Activated T-cell treated with anti-CD3 and anti-CD28 coated beads, Interleukin-2, amount 50 U/mL, for 4 hours (primary cell): ENCODE data around the gene MAN2B2. TPM values are rescaled to one million over a fixed set of nuclear protein-coding genes. Genes with fewer than 3 reads are reported as not detected.
A peak's percentile ranks its signal among the peaks of the same experiment; 100 is the strongest.
"Not testable (repeated sequence)": the region's sequence is repeated elsewhere in the genome, so short reads cannot be mapped to it uniquely, and the experiment has no call there.

Source experiments
- ATAC-seq, 2 donors: fragments of 200-7000 bp; cut with Tn5 transposase; one replicate each; pipeline ENCODE4 v1.10.0; 2021
- DNase-seq: peaks from one replicate; pipeline ENCODE4 v3.0.0-alpha.2; 2020
- H3K27me3 Mint-ChIP-seq: one replicate; pipeline ENCODE4 v1.8.0; 2021; ENCODE audit warnings: low read depth, mixed read lengths
- H3K36me3 Mint-ChIP-seq: one replicate; pipeline ENCODE4 v1.8.0; 2022; ENCODE audit warnings: mixed read lengths; ENCODE audit not compliant: insufficient read depth
- H3K4me1 Mint-ChIP-seq: one replicate; pipeline ENCODE4 v1.8.0; 2021; ENCODE audit warnings: low read depth, mixed read lengths
- H3K4me3 Mint-ChIP-seq: one replicate; pipeline ENCODE4 v1.8.0; 2021; ENCODE audit warnings: mild to moderate bottlenecking, moderate library complexity, mixed read lengths
- H3K9me3 Mint-ChIP-seq: one replicate; pipeline ENCODE4 v1.8.0; 2021; ENCODE audit warnings: mixed read lengths
- total RNA-seq, 3 donors: library from RNA; stranded (reverse); gene quantifications; one replicate each; pipeline ENCODE4 v1.2.1, GENCODE V29; 2021

The MAN2B2 gene
- total RNA-seq, 3 donors from 2014 or later, result 11.9 to 13.4 (median 12.7) TPM

DNA sequence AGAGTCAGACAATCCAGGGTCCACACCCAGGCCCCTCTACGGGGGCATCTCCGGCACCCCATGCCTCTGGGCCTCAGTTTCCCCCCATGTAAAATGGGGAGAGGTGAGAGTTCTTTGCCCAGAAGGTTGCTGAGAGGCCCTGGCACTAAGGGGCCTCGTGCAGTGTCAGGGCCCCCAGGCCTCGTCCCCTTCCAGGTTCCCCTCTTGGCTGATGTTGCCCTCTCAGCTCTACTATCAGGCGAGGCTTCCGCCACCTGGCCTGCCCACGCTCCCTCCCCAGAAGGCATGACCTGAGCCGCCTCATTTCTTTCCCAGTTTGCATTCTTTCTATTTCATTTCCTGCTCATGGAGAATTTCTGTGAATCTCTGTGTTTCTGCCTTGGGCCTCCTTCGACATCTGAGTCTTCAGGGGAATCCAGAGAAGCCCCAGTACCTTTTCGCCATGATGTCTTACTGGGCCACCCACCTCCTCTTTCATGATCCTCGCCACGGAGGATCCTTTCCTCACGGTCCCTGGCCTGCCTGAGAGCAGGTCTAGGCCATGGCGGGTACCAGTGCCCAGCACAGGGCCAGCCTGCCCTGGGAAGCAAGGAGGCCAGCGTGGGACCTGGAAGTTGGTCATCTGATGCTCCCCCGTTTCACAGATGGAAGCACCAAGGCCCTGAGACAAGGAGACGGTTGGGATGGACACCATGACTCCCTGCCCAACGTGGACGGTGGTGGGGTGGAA lies 43.6 kb downstream of the MAN2B2 start:
- ATAC-seq, result no peak
- H3K4me3 Mint-ChIP-seq, result no peak overlapping the region
- no peaks in the 10 kb centered on the region for H3K9me3 Mint-ChIP-seq
- no peaks in the 10 kb centered on the region for H3K27me3 Mint-ChIP-seq
- H3K4me1 Mint-ChIP-seq, result no peaks in the 10 kb centered on the region
- no peak for DNase-seq
- H3K36me3 Mint-ChIP-seq, result peaks cover 27% of the 10 kb centered on the region

DNA sequence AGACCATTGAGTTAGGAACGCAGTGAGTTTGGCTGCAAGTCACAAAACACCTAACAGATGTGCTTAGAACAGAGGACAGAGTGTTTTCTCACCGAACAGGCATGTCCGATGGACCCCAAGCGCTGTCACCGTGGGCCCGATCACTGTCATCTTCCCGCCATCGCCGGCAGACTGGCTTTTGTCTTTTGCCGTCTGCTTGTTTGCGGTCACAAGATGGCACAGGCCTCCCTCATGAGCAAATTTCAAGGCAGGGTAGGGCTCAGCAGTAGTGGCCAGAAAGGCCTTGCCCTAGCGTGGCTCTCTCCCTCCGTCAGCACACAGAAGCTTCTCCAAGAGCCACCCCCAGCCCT lies 44.1 kb downstream of the MAN2B2 start:
- DNase-seq (no peak), ATAC-seq (no peak)
- H3K4me1 Mint-ChIP-seq, result no peaks in the 10 kb centered on the region
- H3K27me3 Mint-ChIP-seq, result no peaks in the 10 kb centered on the region
- no peak overlapping the region for H3K4me3 Mint-ChIP-seq
- H3K36me3 Mint-ChIP-seq, result peaks cover 27% of the 10 kb centered on the region
- H3K9me3 Mint-ChIP-seq, result no peaks in the 10 kb centered on the region

DNA sequence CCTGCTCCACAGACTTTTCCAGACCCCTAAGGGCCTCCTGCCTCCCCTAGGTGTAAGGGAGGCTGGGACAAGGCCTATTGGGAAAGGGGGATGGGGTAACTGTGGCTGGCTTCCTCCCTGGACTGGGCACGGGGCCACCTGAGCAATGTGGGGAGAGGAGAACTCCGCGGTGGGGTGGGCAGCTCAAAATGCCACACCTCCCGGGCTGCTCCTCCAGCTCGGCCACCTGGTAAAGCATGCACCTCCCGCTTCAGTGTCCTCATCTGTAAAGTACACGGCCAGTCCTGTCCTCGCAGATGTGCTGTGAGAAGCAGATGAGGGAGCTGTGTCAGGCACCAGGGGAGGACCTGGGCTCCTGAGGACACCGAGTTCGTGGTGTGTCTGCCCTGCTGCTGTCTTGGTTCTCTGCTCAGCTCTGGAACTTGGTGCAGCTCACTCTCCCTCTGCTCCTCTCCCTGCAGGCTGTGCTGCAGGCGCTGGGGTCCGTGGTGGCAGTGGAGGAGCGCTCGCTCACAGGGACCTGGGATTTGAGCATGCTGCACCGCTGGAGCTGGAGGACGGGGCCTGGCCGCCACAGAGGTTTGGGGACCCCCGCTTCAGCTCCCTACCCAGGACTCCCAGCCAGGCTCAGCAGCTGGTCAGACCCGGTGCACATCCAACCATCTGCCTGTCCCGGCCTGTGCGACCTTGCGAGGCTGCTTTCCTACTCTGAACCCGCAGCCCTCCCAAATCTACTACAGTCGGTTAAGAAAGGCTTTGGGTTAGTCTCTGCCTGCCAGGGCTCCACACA lies 44.7 kb downstream of the MAN2B2 start:
- no peaks in the 10 kb centered on the region for H3K27me3 Mint-ChIP-seq
- peaks cover 25% of the 10 kb centered on the region for H3K36me3 Mint-ChIP-seq
- H3K9me3 Mint-ChIP-seq, result no peaks in the 10 kb centered on the region
- ATAC-seq, result peak in 1 of 2 donors; percentile 18
- H3K4me1 Mint-ChIP-seq, result no peaks in the 10 kb centered on the region
- H3K4me3 Mint-ChIP-seq, result no peak overlapping the region
- no peak for DNase-seq

DNA sequence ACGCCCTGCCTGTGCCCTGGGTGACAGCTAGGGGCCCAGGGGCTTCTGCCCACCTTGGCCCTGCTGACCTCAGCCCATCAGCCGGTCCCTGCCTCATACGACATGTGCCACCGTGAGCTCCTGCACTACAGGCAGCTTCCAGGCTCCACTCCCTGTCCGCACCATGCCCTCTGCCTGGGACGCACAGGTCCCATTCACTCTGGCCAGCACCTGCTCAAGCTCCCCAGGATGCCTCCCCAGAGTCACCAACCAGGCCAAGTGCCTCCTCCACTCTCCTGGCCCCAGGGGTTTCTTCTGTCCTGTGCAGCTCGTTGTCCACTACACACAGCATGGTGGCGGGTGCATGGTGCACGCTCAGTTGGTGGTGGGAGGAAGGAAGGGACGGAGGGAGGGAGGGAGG lies 45.3 kb downstream of the MAN2B2 start:
- Mint-ChIP-seq H3K36me3 (peaks cover 23% of the 10 kb centered on the region), H3K9me3 (no peaks in the 10 kb centered on the region), H3K4me3 (no peak overlapping the region), H3K27me3 (no peaks in the 10 kb centered on the region), H3K4me1 (no peaks in the 10 kb centered on the region)
- DNase-seq (no peak), ATAC-seq (no peak)

DNA sequence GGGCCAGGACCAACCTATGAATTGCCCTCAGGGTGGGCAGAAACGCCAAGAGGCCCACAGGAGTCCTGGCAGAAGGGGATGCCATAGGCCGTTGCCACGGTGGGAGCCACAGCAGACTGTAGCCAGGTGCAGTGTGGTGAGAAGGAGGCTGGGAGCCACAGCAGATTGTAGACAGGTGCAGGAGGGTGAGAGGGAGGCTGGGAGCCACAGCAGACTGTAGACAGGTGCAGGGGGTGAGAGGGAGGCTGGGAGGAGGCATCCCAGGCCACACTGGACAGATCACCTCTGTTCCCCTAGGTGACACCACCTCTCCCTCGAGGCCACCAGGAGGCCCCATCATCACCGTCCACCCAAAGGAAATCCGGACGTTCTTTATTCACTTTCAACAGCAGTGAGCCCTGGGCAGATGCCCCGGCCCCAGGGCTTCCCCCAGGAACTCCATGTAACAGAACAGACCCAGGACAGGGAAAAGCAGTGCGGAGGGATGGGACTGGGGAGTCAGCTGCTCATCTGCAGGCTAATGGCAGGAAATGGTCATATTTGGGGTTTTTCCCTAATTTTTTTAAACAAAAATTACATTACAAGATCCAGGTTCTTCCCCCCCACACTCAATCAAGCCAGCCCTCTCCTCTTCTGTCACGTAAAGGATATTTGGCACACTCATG lies 46.0 kb downstream of the MAN2B2 start:
- ATAC-seq (no peak), DNase-seq (no peak)
- peaks cover 20% of the 10 kb centered on the region for H3K36me3 Mint-ChIP-seq
- H3K4me1 Mint-ChIP-seq, result no peaks in the 10 kb centered on the region
- no peaks in the 10 kb centered on the region for H3K27me3 Mint-ChIP-seq
- H3K9me3 Mint-ChIP-seq, result no peaks in the 10 kb centered on the region
- no peak overlapping the region for H3K4me3 Mint-ChIP-seq

DNA sequence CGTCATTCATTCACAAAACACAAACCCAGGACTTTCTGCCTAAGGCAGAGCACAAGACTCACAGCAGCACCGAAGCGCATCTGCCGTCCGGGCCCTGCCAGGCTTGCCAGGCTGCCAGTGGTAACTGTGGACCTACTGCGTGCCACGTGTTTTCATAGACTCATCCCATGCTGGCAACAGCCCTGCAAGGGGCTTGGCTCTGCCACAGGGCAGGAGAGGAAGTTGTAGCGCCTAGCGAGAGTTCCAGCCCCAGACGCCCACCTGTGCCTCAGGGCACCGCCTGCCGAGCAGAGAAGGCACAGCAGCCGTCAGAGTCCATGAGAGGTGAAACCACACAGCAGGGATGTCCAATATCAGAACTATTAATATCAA lies 46.6 kb downstream of the MAN2B2 start:
- Mint-ChIP-seq H3K4me3 (no peak overlapping the region), H3K36me3 (peaks cover 16% of the 10 kb centered on the region), H3K27me3 (no peaks in the 10 kb centered on the region), H3K9me3 (no peaks in the 10 kb centered on the region), H3K4me1 (no peaks in the 10 kb centered on the region)
- DNase-seq (no peak), ATAC-seq (no peak)

DNA sequence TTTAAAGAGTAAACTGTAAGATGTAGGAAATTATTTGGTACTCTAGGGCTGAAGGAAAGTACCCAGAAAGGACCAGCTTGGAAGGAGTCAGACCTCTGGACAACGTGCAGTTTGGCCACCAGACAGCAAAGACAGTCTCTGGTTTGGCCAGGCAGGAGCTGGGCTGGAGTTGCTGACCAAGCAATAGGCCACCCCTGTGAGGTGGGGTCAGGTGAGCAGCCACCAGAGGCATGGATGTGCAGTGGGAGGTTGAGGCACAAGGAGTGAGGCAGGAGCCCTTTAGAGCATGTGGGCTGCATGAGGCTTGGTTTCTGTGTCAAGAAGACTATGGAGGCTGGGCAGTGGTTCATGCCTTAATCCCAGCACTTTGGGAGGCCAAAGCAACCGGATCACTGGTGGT lies 47.8 kb downstream of the MAN2B2 start:
- Mint-ChIP-seq H3K4me3 (no peak overlapping the region), H3K27me3 (no peaks in the 10 kb centered on the region), H3K4me1 (no peaks in the 10 kb centered on the region), H3K9me3 (no peaks in the 10 kb centered on the region), H3K36me3 (peaks cover 4% of the 10 kb centered on the region)
- no peak for DNase-seq
- ATAC-seq, result no peak

DNA sequence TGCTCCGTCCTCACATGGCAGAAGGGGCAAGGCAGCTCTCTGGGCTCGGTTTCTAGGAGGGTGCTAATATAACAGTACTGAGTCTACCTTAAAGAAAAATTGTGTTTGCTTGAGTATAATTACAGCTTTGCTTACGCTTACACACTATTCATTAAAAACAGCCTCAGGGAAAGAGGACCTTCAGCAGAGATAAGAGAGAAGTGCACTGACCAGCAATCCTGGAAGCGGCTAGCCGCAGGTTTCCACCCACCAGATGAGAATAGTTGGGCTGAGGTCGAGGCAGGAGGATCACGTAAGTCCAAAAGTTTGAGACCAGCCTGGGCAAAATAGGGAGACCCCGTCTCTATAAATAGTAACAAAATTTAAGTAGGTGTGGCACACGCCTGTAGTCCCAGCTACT lies 50.3 kb downstream of the MAN2B2 start:
- no peak for ATAC-seq
- no peaks in the 10 kb centered on the region for H3K4me1 Mint-ChIP-seq
- no peaks in the 10 kb centered on the region for H3K9me3 Mint-ChIP-seq
- no peaks in the 10 kb centered on the region for H3K36me3 Mint-ChIP-seq
- no peaks in the 10 kb centered on the region for H3K27me3 Mint-ChIP-seq
- no peak overlapping the region for H3K4me3 Mint-ChIP-seq
- no peak for DNase-seq

DNA sequence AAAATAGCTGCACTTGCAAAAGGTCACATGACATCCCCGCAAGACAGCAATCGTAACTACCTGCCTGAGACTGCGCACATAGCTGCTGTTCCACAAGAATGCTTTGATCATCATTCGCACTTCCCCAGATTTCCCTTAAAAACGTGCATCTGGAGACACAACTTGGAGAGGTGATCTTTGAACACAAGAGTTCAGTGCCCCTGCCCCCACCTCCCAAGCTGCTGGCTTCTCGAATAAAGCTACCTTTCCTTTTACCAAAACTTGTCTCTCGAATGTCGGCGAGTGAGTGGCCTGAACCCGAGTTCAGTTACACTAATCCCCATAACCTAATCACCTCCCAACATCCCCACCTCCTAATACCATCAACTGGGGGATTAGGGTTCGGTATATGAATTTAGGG lies 51.1 kb downstream of the MAN2B2 start:
- H3K27me3 Mint-ChIP-seq, result no peaks in the 10 kb centered on the region
- no peaks in the 10 kb centered on the region for H3K4me1 Mint-ChIP-seq
- DNase-seq (no peak), ATAC-seq (no peak)
- H3K4me3 Mint-ChIP-seq, result no peak overlapping the region
- no peaks in the 10 kb centered on the region for H3K9me3 Mint-ChIP-seq
- H3K36me3 Mint-ChIP-seq, result no peaks in the 10 kb centered on the region

DNA sequence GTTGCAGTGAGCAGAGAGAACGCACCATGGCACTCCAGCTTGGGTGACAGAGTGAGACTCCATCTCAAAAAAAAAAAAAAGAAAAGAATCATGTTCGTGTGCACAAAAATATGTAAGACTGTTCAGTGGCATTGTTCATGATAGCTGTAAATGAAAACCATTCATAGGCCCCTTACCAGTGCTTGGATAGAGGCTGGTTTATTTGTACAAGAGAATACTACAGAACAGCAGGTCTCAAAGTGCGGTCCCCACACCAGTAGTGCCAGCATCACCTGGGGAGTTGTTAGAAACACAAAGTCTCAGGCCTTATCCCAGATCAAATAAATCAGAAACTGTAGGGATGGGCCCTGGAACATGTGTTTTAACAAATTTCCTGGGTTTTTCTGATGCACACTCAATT lies 52.8 kb downstream of the MAN2B2 start:
- Mint-ChIP-seq H3K27me3 (no peaks in the 10 kb centered on the region), H3K36me3 (no peaks in the 10 kb centered on the region), H3K4me3 (no peak overlapping the region), H3K4me1 (no peaks in the 10 kb centered on the region), H3K9me3 (no peaks in the 10 kb centered on the region)
- ATAC-seq, result no peak
- DNase-seq, result no peak

DNA sequence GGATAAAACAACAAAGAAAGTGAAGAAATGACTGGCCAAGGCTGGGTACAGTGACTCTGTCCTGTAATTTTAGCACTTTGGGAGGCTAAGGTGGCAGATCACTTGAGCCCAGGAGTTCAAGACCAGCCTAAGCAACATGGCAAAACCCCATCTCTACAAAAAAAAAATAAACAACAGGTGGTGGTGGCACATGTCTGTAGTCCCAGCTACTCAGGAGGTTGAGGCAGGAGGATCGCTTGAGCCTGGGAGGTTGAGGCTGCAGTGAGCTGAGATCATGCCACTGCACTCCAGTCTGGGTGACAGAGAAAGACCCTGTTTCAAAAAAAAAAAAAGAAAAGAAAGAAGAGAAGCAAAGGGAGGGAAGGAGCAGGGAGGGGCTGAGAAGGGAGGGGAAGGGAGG lies 53.5 kb downstream of the MAN2B2 start:
- not testable (repeated sequence) for ATAC-seq, DNase-seq

DNA sequence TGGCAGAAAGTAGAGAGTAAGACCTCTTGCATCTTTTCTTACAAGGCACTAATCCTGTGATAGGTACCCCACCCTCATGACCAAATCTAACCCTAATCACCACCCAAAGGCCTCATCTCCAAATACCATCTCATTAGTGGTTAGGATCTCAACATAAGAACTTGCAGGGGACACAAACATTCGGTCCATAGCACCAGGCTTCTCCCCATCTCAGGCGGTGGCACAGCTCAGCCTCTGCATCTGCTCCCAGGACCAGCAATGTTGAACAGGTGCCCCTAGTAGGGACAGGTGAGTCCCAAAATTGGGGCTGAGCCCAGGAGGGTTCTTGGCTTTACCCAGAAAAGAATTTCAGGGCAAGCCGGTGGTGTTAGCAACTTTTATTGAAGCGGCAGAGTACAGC lies 57.1 kb downstream of the MAN2B2 start:
- Mint-ChIP-seq H3K27me3 (no peaks in the 10 kb centered on the region), H3K4me3 (no peak overlapping the region), H3K9me3 (no peaks in the 10 kb centered on the region), H3K36me3 (no peaks in the 10 kb centered on the region), H3K4me1 (no peaks in the 10 kb centered on the region)
- ATAC-seq, result no peak
- DNase-seq, result no peak

More for the DNA sequence above, 53.5 kb downstream of the MAN2B2 start:
- not testable (repeated sequence) for H3K4me1 Mint-ChIP-seq, H3K9me3 Mint-ChIP-seq, H3K36me3 Mint-ChIP-seq, H3K27me3 Mint-ChIP-seq, H3K4me3 Mint-ChIP-seq

DNA sequence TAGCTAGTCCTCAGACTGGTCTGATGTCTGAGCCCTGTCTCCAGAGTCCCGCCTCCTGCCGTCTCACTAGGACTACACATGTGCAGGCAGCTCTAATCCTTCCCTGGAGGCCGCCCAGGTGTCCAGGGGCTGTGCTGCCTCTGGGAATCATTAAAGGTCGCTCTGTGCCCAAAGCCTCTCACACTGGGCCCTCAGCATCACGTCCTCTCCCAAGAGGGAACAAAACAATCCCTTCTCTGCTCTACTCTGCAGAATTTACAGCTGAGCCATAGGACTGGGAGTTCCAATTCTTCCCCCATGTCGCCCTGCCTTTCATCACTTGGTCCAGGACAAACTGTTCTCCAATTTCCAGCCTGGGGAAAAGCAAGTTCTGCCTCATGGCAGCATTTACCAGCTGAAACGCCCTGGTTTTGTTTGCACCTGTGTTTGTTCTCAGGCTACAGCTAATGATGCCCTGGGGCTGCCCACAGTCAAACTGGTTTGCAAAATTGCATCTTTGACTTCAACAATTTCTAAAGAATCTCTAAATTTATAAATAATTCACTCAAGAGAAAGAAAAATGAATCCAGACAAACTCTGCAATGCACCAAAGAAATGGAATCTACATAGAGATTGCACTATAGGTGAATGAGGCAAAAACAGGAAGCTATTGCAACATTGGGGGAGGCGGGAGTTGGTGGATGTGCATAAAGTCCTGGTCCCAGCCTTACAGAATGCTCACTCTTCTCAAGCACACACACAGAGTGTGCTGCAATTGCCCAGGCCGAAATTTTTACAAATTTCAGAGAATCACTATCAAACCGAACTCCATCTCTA lies 58.3 kb downstream of the MAN2B2 start:
- ATAC-seq, result no peak

DNA sequence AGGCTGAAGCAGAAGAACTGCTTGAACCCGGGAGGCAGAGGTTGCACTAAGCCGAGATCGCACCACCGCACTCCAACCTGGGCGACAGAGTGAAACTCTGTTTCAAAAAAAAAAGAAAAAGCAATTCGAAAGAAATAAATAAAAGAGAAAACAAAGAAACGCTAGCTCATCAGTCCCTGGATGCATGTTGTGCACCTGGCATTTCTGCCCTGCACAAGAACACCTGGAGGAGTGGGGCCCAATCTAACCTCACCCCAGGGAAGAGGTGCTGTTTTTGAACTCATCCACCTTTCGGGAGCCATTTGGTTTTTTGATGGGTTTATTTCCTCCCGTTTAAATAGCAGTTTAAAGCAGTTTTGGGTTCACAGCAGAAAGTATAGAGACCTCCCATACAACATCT lies 59.8 kb downstream of the MAN2B2 start:
- DNase-seq, result no peak
- no peak overlapping the region for H3K4me3 Mint-ChIP-seq
- H3K4me1 Mint-ChIP-seq, result no peaks in the 10 kb centered on the region
- H3K27me3 Mint-ChIP-seq, result no peaks in the 10 kb centered on the region
- H3K9me3 Mint-ChIP-seq, result no peaks in the 10 kb centered on the region
- no peak for ATAC-seq
- no peaks in the 10 kb centered on the region for H3K36me3 Mint-ChIP-seq

More for the DNA sequence above, 58.3 kb downstream of the MAN2B2 start:
- no peaks in the 10 kb centered on the region for H3K4me1 Mint-ChIP-seq
- no peaks in the 10 kb centered on the region for H3K9me3 Mint-ChIP-seq
- no peaks in the 10 kb centered on the region for H3K27me3 Mint-ChIP-seq
- no peaks in the 10 kb centered on the region for H3K36me3 Mint-ChIP-seq
- no peak for DNase-seq
- no peak overlapping the region for H3K4me3 Mint-ChIP-seq
